Glutamatergic neuron (in vitro differentiated cells): ENCODE data around the gene PCNP. TPM values are rescaled to one million over a fixed set of nuclear protein-coding genes. Genes with fewer than 3 reads are reported as not detected.

Experiments
- DNase-seq: peaks from one replicate; pipeline ENCODE4 v3.0.0; 2022
- H3K27ac Mint-ChIP-seq: one replicate; pipeline ENCODE4 v1.8.0; 2020; ENCODE audit warnings: mild to moderate bottlenecking, mixed read lengths, inconsistent platforms; ENCODE audit not compliant: unreplicated experiment
- H3K27me3 Mint-ChIP-seq: one replicate; pipeline ENCODE4 v1.8.0; 2020; ENCODE audit warnings: mild to moderate bottlenecking, moderate library complexity, mixed read lengths, inconsistent platforms; ENCODE audit not compliant: unreplicated experiment
- H3K36me3 Mint-ChIP-seq: one replicate; pipeline ENCODE4 v1.8.0; 2020; ENCODE audit warnings: mild to moderate bottlenecking, mixed read lengths, inconsistent platforms; ENCODE audit not compliant: unreplicated experiment
- H3K4me1 Mint-ChIP-seq: one replicate; pipeline ENCODE4 v1.8.0; 2020; ENCODE audit warnings: mild to moderate bottlenecking, low read depth, mixed read lengths, inconsistent platforms; ENCODE audit not compliant: unreplicated experiment
- H3K4me3 Mint-ChIP-seq: one replicate; pipeline ENCODE4 v1.8.0; 2020; ENCODE audit warnings: mild to moderate bottlenecking, mixed read lengths, inconsistent platforms; ENCODE audit not compliant: unreplicated experiment
- H3K9me3 Mint-ChIP-seq: one replicate; pipeline ENCODE4 v1.8.0; 2020; ENCODE audit warnings: mild to moderate bottlenecking, moderate library complexity, mixed read lengths, inconsistent platforms; ENCODE audit not compliant: unreplicated experiment
- CTCF ChIP-seq: fragments of 200-600 bp; sonication (generic); IDR thresholded peaks from one replicate; pipeline ENCODE4 v1.5.0; 2021; ENCODE audit not compliant: partially characterized antibody, unreplicated experiment
- total RNA-seq: library from RNA; stranded (reverse); fragmentation: NEBNext Ultra II Directional; extraction: Animal tissue kit (Norgen Biotek cat#: 25700); gene quantifications from one replicate; pipeline ENCODE4 v1.2.1, GENCODE V29; 2021; ENCODE audit not compliant: unreplicated experiment

PCNP gene
- total RNA-seq, 1 donor from 2014 or later: 131 TPM

- no peaks in the 10 kb centered on the region for H3K27me3 Mint-ChIP-seq
- H3K36me3 Mint-ChIP-seq: no peaks in the 10 kb centered on the region
- no peaks in the 10 kb centered on the region for H3K9me3 Mint-ChIP-seq
- H3K27ac Mint-ChIP-seq: no peak overlapping the region
- no peaks in the 10 kb centered on the region for H3K4me1 Mint-ChIP-seq
- no peak for DNase-seq
- TF ChIP-seq CTCF: no peak
- H3K4me3 Mint-ChIP-seq: no peak overlapping the region
These were observed 68.5 kb downstream of the PCNP start for GRCh38 chr3:101642441-101642840.

- Mint-ChIP-seq H3K27me3 (no peaks in the 10 kb centered on the region), H3K27ac (no peak overlapping the region), H3K36me3 (no peaks in the 10 kb centered on the region), H3K4me1 (no peaks in the 10 kb centered on the region), H3K9me3 (no peaks in the 10 kb centered on the region), H3K4me3 (no peak overlapping the region)
- DNase-seq: no peak
- TF ChIP-seq CTCF: no peak
These were observed 69.2 kb downstream of the PCNP start for GRCh38 chr3:101643009-101643844.

Other genes with a start within 250 kb of the PCNP start
- 112 TPM for gene SENP7, start 61.0 kb upstream of the PCNP start, total RNA-seq
- gene TRMT10C, start 12.3 kb upstream of the PCNP start, total RNA-seq: 23.5 TPM
- gene ZBTB11, start 103.0 kb downstream of the PCNP start, total RNA-seq: 15.7 TPM
- gene RPL24, start 112.5 kb downstream of the PCNP start, total RNA-seq: 864 TPM
- 25.1 TPM for gene CEP97, start 150.4 kb downstream of the PCNP start, total RNA-seq
- 29.1 TPM for gene NXPE3, start 205.0 kb downstream of the PCNP start, total RNA-seq